SK-N-SH (cell line): Measurements from ENCODE around the gene SLC18A2. TPM values are rescaled to one million over a fixed set of nuclear protein-coding genes. Genes with fewer than 3 reads are reported as not detected.

Experiments
- CTCF ChIA-PET: fragments of 300-600, 350-600 bp; formaldehyde crosslinking; extraction: SDS; loops from one replicate; lab custom pipeline; 2021; lab: Yijun Ruan, JAX
- POLR2A ChIA-PET: fragments of 350-600 bp; sonication (Branson Sonifier 250); formaldehyde crosslinking; extraction: SDS; loops from one replicate; lab custom pipeline; 2020; ENCODE audit warnings: antibody characterized with exemption, inconsistent platforms; lab: Yijun Ruan, JAX
- DNase-seq: peaks from one replicate; pipeline ENCODE4 v3.0.0; 2012
- H2AFZ ChIP-seq: fragments of 200-600 bp; sonication (generic); 2 replicates; pipeline ENCODE4 v1.8.1; 2016; ENCODE audit warnings: antibody characterized with exemption, mild to moderate bottlenecking, low read depth
- H3F3A ChIP-seq: fragments of 200-600 bp; sonication (generic); replicated peaks from 2 replicates; pipeline ENCODE3; 2016; ENCODE audit warnings: antibody characterized with exemption, mild to moderate bottlenecking; ENCODE audit not compliant: insufficient read depth
- H3K27ac ChIP-seq, 2 experiments: fragments of 200-500 bp in 1 of 2; fragments of 200-600 bp in 1 of 2; sonication (Bioruptor generic) in 1 of 2; sonication (generic), shearing (Covaris generic) in 1 of 2; 2 replicates each; pipeline versions ENCODE4 v1.5.1 to v1.6.1; 2014 to 2016; ENCODE audit warnings: low read depth in 2 of 2, inconsistent platforms in 1 of 2, low read length in 1 of 2, mild to moderate bottlenecking in 1 of 2, mixed read lengths in 1 of 2
- H3K27me3 ChIP-seq: fragments of 200-600 bp; sonication (generic), shearing (Covaris generic); 2 replicates; pipeline ENCODE4 v1.6.1; 2016; ENCODE audit warnings: mixed run types; ENCODE audit not compliant: insufficient read depth
- H3K36me3 ChIP-seq, 2 experiments: fragments of 200-500 bp in 1 of 2; fragments of 200-600 bp in 1 of 2; sonication (Bioruptor generic) in 1 of 2; sonication (generic) in 1 of 2; replicated peaks in 1 of 2; 2 replicates each; pipeline versions ENCODE3 to v1.5.1; 2014 to 2016; ENCODE audit warnings: low read length in 1 of 2, mild to moderate bottlenecking in 1 of 2; ENCODE audit not compliant: insufficient read depth in 2 of 2, control insufficient read depth in 1 of 2
- H3K4me1 ChIP-seq, 2 experiments: fragments of 200-500 bp in 1 of 2; fragments of 200-600 bp in 1 of 2; sonication (Bioruptor generic) in 1 of 2; sonication (generic), shearing (Covaris generic) in 1 of 2; 2 replicates each; pipeline versions ENCODE4 v1.5.1 to v1.6.1; 2014 to 2016; ENCODE audit warnings: low read depth in 1 of 2, low read length in 1 of 2, mixed run types in 1 of 2; ENCODE audit not compliant: insufficient read depth in 2 of 2, control insufficient read depth in 1 of 2
- H3K4me2 ChIP-seq: fragments of 200-600 bp; sonication (generic), shearing (Covaris generic); 2 replicates; pipeline ENCODE4 v1.6.1; 2017; ENCODE audit warnings: mixed run types
- H3K4me3 ChIP-seq, 2 experiments: fragments of 200-500 bp in 1 of 2; fragments of 200-600 bp in 1 of 2; sonication (Bioruptor generic) in 1 of 2; sonication (generic), shearing (Covaris generic) in 1 of 2; 2 replicates each; pipeline versions ENCODE4 v1.5.1 to v1.8.1; 2014 to 2016; ENCODE audit warnings: low read depth in 2 of 2, inconsistent platforms in 1 of 2, low read length in 1 of 2, mild to moderate bottlenecking in 1 of 2, mixed read lengths in 1 of 2, moderate library complexity in 1 of 2
- H3K79me2 ChIP-seq: fragments of 200-600 bp; sonication (generic); 2 replicates; pipeline ENCODE4 v1.8.1; 2017; ENCODE audit warnings: mild to moderate bottlenecking; ENCODE audit not compliant: insufficient read depth
- H3K9ac ChIP-seq: fragments of 200-600 bp; sonication (generic); 2 replicates; pipeline ENCODE4 v1.6.1; 2017; ENCODE audit warnings: mixed run types
- H3K9me2 ChIP-seq: fragments of 200-600 bp; sonication (generic); 2 replicates; pipeline ENCODE4 v1.6.1; 2017; ENCODE audit warnings: mixed run types
- H3K9me3 ChIP-seq: fragments of 200-600 bp; sonication (generic); 2 replicates; pipeline ENCODE4 v1.6.1; 2017; ENCODE audit warnings: mixed run types, mild to moderate bottlenecking, moderate library complexity
- H4K20me1 ChIP-seq: fragments of 200-600 bp; sonication (generic); 2 replicates; pipeline ENCODE4 v1.6.1; 2017; ENCODE audit warnings: mild to moderate bottlenecking, mixed run types; ENCODE audit not compliant: insufficient read depth
- CHD2 ChIP-seq: fragments of 150-350 bp; IDR thresholded peaks from 2 replicates; pipeline ENCODE4 v1.6.1; 2018; ENCODE audit warnings: low read length; ENCODE audit not compliant: partially characterized antibody
- CTCF ChIP-seq: fragments of 200-600 bp; sonication (generic); IDR thresholded peaks from 2 replicates; pipeline ENCODE4 v1.6.1; 2017; ENCODE audit warnings: antibody characterized with exemption, mild to moderate bottlenecking, moderate library complexity
- ELF1 ChIP-seq: IDR thresholded peaks from 2 replicates; pipeline ENCODE4 v1.4.0; 2012
- EP300 ChIP-seq, 2 experiments: IDR thresholded peaks; 2 replicates each; pipeline versions ENCODE4 v1.4.0 to v1.6.1; 2012; ENCODE audit warnings: borderline replicate concordance in 1 of 2, low read depth in 1 of 2, low read length in 1 of 2
- EZH2phosphoT487 ChIP-seq: fragments of 200-600 bp; sonication (generic); IDR thresholded peaks from 2 replicates; pipeline ENCODE4 v1.6.1; 2017; ENCODE audit warnings: low read depth, mixed run types, mild to moderate bottlenecking, antibody characterized with exemption, moderate library complexity, borderline replicate concordance
- FOXJ3 ChIP-seq: sonication (generic); formaldehyde crosslinking; IDR thresholded peaks from 2 replicates; pipeline ENCODE4 v1.5.1; 2020; ENCODE audit warnings: mild to moderate bottlenecking, missing genetic modification reagents
- GATA2 ChIP-seq: sonication (generic); formaldehyde crosslinking; IDR thresholded peaks from 2 replicates; pipeline ENCODE4 v1.5.0; 2020; ENCODE audit warnings: mild to moderate bottlenecking, missing genetic modification reagents
- MXI1 ChIP-seq: IDR thresholded peaks from 2 replicates; pipeline ENCODE4 v1.6.1; 2012; ENCODE audit warnings: mild to moderate bottlenecking, low read depth, low read length, improper control_type of control experiment
- PBX3 ChIP-seq: IDR thresholded peaks from 2 replicates; pipeline ENCODE4; 2012
- POLR2AphosphoS5 ChIP-seq: IDR thresholded peaks from 2 replicates; pipeline ENCODE4 v1.6.1; 2012; ENCODE audit warnings: low read depth, low read length
- RCOR1 ChIP-seq: fragments of 150-350 bp; IDR thresholded peaks from 2 replicates; pipeline ENCODE4 v1.6.1; 2017; ENCODE audit warnings: antibody characterized with exemption, low read length
- ZBTB33 ChIP-seq: IDR thresholded peaks from 2 replicates; pipeline ENCODE4 v1.4.0; 2012; ENCODE audit warnings: low read depth, borderline replicate concordance
- WGBS: methylation state at CpG from one replicate; pipeline ENCODE4 v1.1.6; 2017; ENCODE audit warnings: low lambda C conversion rate; 5-methylcytosine and 5-hydroxymethylcytosine counted together
- polyA plus RNA-seq, 3 experiments: library from polyadenylated mRNA; depleted of rRNA; stranded (reverse); fragments of >200 nt; gene quantifications; 2 replicates each; pipeline ENCODE4 v1.2.3, GENCODE V29; 2012

SLC18A2 gene
- polyA plus RNA-seq, 1 of the 3 experiments (the other 2 are of a cell fraction) = not detected

GRCh38 chr10:117257721-117258120 lies 16.8 kb downstream of the SLC18A2 start:
- Histone ChIP-seq H3K27me3 (no peaks in the 10 kb centered on the region; the same call in 1 of the 2 replicates), H3K9ac (no peak overlapping the region), H3K36me3 (no peaks in the 10 kb centered on the region), H3K4me2 (no peak overlapping the region), H3K27ac (no peak overlapping the region), H3K79me2 (no peaks in the 10 kb centered on the region), H3K4me1 (peaks cover 0 to 4% of the 10 kb centered on the region in 2 experiments; a peak in 1 of 4 replicates), H3K9me2 (no peaks in the 10 kb centered on the region), H3F3A (no peaks in the 10 kb centered on the region), H2AFZ (no peak overlapping the region), H3K9me3 (no peaks in the 10 kb centered on the region), H4K20me1 (no peaks in the 10 kb centered on the region), H3K4me3 (no peak overlapping the region)
- peak; percentile 50 for DNase-seq
- POLR2A ChIA-PET = no interaction called here
- 73% methylated on average over 2 of the region's 3 CpGs for WGBS
- CTCF ChIA-PET = interaction anchor here (1.7 to 2.3 kb wide), 2 partner anchors 41 to 62 kb away, joined by 6 to 9 read pairs; no protein-coding TSS in a partner anchor
- TF ChIP-seq GATA2 (CRISPR knock-in tag) (peak; percentile 26; the same call in 1 of the 2 replicates), RCOR1 (no peak)

- Histone ChIP-seq H3K4me2 (no peak overlapping the region), H3K9me3 (no peaks in the 10 kb centered on the region), H2AFZ (no peak overlapping the region), H4K20me1 (no peaks in the 10 kb centered on the region), H3K36me3 (no peaks in the 10 kb centered on the region), H3K9ac (no peak overlapping the region), H3K9me2 (no peaks in the 10 kb centered on the region), H3K79me2 (no peaks in the 10 kb centered on the region), H3K4me1 (peaks cover 0 to 18% of the 10 kb centered on the region in 2 experiments; a peak in 1 of 4 replicates), H3F3A (no peaks in the 10 kb centered on the region), H3K4me3 (no peak overlapping the region), H3K27ac (no peak overlapping the region), H3K27me3 (no peaks in the 10 kb centered on the region; the same call in 1 of the 2 replicates)
- TF ChIP-seq POLR2AphosphoS5 (no peak), GATA2 (CRISPR knock-in tag) (no peak), CTCF (no peak), ZBTB33 (no peak), PBX3 (no peak), EZH2phosphoT487 (no peak), ELF1 (no peak), CHD2 (no peak), EP300 (IDR thresholded peaks at IDR 0.05; ENCODE audit: borderline replicate concordance in 1 of 2, low read depth in 1 of 2, low read length in 1 of 2) (no peak), MXI1 (no peak), FOXJ3 (CRISPR knock-in tag) (no peak)
- CTCF ChIA-PET = interaction anchor here (1.0 to 2.3 kb wide), 3 partner anchors 20 to 60 kb away, joined by 3 to 9 read pairs (median 3); no protein-coding TSS in a partner anchor
- 45% methylated on average over 3 of the region's 3 CpGs for WGBS
- no peak for DNase-seq
- POLR2A ChIA-PET = no interaction called here
These were observed 18.4 kb downstream of the SLC18A2 start for GRCh38 chr10:117259279-117259678.
